ENCODE results near the gene BICDL1.

DNA sequence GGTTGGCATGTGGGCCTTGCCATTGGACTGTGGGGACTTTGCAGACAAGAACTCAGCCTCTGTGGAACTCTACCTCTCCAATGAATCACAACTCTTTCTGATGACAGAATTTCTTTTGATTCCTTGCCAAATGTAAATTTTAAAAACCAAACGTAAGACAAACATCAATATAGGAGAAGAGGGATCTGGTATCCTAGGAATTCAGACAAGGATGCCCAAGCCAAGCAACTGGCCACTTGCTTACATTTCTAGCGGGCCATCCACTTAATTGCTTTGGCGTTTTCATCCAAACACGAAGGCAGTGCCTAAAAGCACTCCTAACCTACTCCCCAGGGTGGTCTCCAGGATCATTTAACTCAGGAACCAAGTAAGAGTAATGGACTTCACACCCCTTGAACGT, 150.9 kb downstream of the BICDL1 start:
- TF ChIP-seq, protein P1, sequence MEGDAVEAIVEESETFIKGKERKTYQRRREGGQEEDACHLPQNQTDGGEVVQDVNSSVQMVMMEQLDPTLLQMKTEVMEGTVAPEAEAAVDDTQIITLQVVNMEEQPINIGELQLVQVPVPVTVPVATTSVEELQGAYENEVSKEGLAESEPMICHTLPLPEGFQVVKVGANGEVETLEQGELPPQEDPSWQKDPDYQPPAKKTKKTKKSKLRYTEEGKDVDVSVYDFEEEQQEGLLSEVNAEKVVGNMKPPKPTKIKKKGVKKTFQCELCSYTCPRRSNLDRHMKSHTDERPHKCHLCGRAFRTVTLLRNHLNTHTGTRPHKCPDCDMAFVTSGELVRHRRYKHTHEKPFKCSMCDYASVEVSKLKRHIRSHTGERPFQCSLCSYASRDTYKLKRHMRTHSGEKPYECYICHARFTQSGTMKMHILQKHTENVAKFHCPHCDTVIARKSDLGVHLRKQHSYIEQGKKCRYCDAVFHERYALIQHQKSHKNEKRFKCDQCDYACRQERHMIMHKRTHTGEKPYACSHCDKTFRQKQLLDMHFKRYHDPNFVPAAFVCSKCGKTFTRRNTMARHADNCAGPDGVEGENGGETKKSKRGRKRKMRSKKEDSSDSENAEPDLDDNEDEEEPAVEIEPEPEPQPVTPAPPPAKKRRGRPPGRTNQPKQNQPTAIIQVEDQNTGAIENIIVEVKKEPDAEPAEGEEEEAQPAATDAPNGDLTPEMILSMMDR (IDR thresholded peaks at IDR 0.05), result no peak
- no peak for TF ChIP-seq POLR2A (IDR thresholded peaks at IDR 0.05)

All from vagina (tissue), 2 donors.